H1 (cell line): Measurements from ENCODE around the gene CACNA1B.

ENCODE experiments used
- EP300 ChIP-seq, 2 experiments: IDR thresholded peaks; 1 replicate in 1 of 2; 2 replicates in 1 of 2; pipeline ENCODE4 v1.6.1; 2011 to 2012; ENCODE audit warnings: low read depth in 2 of 2, low read length in 2 of 2, mild to moderate bottlenecking in 2 of 2, borderline replicate concordance in 1 of 2, inconsistent platforms in 1 of 2, moderate library complexity in 1 of 2
- EZH2 ChIP-seq: fragments of 200-600 bp; sonication (generic); IDR thresholded peaks from 2 replicates; pipeline ENCODE4 v1.7.1; 2012; ENCODE audit warnings: low read depth, mild to moderate bottlenecking, moderate library complexity, low read length, inconsistent platforms; ENCODE audit not compliant: severe bottlenecking
- FOSL1 ChIP-seq: IDR thresholded peaks from 2 replicates; pipeline ENCODE4 v1.6.1; 2011; ENCODE audit warnings: mild to moderate bottlenecking, low read depth, low read length, moderate library complexity; ENCODE audit not compliant: insufficient read depth
- HDAC2 ChIP-seq, 2 experiments: fragments of 300-600 bp in 1 of 2; sonication (generic) in 1 of 2; IDR thresholded peaks; 2 replicates each; pipeline ENCODE4 v1.6.1; 2011 to 2012; ENCODE audit warnings: low read depth in 2 of 2, low read length in 2 of 2, mild to moderate bottlenecking in 2 of 2, moderate library complexity in 2 of 2, borderline replicate concordance in 1 of 2, inconsistent platforms in 1 of 2
- MAFK ChIP-seq: IDR thresholded peaks from 2 replicates; pipeline ENCODE4 v1.6.1; 2012; ENCODE audit warnings: low read depth, mild to moderate bottlenecking, improper control_type of control experiment, low read length
- NANOG ChIP-seq: IDR thresholded peaks from 2 replicates; pipeline ENCODE4 v1.6.1; 2011; ENCODE audit warnings: low read length, low read depth, mild to moderate bottlenecking, inconsistent platforms; ENCODE audit not compliant: insufficient read depth, poor library complexity, severe bottlenecking
- POLR2A ChIP-seq, 2 experiments: IDR thresholded peaks; 1 replicate in 1 of 2; 2 replicates in 1 of 2; pipeline ENCODE4 v1.6.1; 2011; ENCODE audit warnings: low read depth in 2 of 2, low read length in 2 of 2, mild to moderate bottlenecking in 2 of 2; ENCODE audit errors: control extremely low read depth in 1 of 2
- POLR2AphosphoS5 ChIP-seq: IDR thresholded peaks from 2 replicates; pipeline ENCODE4 v1.6.1; 2011; ENCODE audit warnings: low read depth, low read length
- RAD21 ChIP-seq, 2 experiments: IDR thresholded peaks in 1 of 2; conservative IDR thresholded peaks in 1 of 2; 2 replicates each; pipeline ENCODE4 v1.6.1; 2011; ENCODE audit warnings: low read depth in 2 of 2, low read length in 2 of 2, improper control_type of control experiment in 1 of 2, inconsistent platforms in 1 of 2, mild to moderate bottlenecking in 1 of 2, moderate library complexity in 1 of 2
- TEAD4 ChIP-seq: IDR thresholded peaks from 2 replicates; pipeline ENCODE4 v1.6.1; 2012; ENCODE audit warnings: low read depth, low read length, inconsistent platforms, mixed read lengths
- TF ChIP-seq, protein P1 (sequence below), 3 experiments: IDR thresholded peaks; 1 replicate in 2 of 3; 2 replicates in 1 of 3; pipeline versions ENCODE4 v1.5.1 to v1.6.1; 2011; ENCODE audit warnings: low read length in 3 of 3, mild to moderate bottlenecking in 3 of 3, inconsistent platforms in 2 of 3, low read depth in 1 of 3, moderate library complexity in 1 of 3; ENCODE audit not compliant: insufficient read depth in 1 of 3; ENCODE audit errors: control extremely low read depth in 1 of 3
- TF ChIP-seq, protein P2 (sequence below): fragments of 300-600 bp; sonication (generic); IDR thresholded peaks from 2 replicates; pipeline ENCODE4 v1.7.1; 2012; ENCODE audit warnings: low read length, moderate library complexity, mild to moderate bottlenecking, inconsistent platforms; ENCODE audit not compliant: insufficient replicate concordance
- TF ChIP-seq, protein P3 (sequence below): IDR thresholded peaks from 2 replicates; pipeline ENCODE4 v1.6.1; 2011; ENCODE audit warnings: low read depth, mild to moderate bottlenecking, low read length; ENCODE audit not compliant: insufficient read depth

DNA sequence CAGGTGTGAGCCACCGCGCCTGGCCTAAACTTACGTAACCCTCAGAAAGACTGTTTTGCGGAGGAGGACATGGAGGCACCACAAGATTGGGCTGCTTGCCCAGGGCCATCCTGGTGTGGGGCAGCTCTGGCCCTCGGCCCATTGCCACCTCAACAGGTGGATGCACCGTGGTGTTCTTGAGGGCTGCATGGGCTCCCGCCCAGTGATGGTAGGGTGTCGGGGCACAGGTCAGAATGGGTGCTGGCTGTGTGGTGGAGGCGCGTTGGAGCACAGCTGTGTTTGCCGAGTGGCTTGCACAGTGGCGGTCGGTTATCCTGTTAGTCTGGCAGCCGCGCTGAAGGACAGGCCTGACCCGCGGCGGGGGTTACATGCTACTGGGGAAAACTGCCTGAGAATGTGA, 196.9 kb downstream of the CACNA1B start:
- TF ChIP-seq, protein P1, sequence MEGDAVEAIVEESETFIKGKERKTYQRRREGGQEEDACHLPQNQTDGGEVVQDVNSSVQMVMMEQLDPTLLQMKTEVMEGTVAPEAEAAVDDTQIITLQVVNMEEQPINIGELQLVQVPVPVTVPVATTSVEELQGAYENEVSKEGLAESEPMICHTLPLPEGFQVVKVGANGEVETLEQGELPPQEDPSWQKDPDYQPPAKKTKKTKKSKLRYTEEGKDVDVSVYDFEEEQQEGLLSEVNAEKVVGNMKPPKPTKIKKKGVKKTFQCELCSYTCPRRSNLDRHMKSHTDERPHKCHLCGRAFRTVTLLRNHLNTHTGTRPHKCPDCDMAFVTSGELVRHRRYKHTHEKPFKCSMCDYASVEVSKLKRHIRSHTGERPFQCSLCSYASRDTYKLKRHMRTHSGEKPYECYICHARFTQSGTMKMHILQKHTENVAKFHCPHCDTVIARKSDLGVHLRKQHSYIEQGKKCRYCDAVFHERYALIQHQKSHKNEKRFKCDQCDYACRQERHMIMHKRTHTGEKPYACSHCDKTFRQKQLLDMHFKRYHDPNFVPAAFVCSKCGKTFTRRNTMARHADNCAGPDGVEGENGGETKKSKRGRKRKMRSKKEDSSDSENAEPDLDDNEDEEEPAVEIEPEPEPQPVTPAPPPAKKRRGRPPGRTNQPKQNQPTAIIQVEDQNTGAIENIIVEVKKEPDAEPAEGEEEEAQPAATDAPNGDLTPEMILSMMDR (IDR thresholded peaks at IDR 0.05; ENCODE audit: control extremely low read depth in 1 of 3, insufficient read depth in 1 of 3, low read depth in 1 of 3, low read length in 3 of 3), result no peak
- TF ChIP-seq, protein P2, sequence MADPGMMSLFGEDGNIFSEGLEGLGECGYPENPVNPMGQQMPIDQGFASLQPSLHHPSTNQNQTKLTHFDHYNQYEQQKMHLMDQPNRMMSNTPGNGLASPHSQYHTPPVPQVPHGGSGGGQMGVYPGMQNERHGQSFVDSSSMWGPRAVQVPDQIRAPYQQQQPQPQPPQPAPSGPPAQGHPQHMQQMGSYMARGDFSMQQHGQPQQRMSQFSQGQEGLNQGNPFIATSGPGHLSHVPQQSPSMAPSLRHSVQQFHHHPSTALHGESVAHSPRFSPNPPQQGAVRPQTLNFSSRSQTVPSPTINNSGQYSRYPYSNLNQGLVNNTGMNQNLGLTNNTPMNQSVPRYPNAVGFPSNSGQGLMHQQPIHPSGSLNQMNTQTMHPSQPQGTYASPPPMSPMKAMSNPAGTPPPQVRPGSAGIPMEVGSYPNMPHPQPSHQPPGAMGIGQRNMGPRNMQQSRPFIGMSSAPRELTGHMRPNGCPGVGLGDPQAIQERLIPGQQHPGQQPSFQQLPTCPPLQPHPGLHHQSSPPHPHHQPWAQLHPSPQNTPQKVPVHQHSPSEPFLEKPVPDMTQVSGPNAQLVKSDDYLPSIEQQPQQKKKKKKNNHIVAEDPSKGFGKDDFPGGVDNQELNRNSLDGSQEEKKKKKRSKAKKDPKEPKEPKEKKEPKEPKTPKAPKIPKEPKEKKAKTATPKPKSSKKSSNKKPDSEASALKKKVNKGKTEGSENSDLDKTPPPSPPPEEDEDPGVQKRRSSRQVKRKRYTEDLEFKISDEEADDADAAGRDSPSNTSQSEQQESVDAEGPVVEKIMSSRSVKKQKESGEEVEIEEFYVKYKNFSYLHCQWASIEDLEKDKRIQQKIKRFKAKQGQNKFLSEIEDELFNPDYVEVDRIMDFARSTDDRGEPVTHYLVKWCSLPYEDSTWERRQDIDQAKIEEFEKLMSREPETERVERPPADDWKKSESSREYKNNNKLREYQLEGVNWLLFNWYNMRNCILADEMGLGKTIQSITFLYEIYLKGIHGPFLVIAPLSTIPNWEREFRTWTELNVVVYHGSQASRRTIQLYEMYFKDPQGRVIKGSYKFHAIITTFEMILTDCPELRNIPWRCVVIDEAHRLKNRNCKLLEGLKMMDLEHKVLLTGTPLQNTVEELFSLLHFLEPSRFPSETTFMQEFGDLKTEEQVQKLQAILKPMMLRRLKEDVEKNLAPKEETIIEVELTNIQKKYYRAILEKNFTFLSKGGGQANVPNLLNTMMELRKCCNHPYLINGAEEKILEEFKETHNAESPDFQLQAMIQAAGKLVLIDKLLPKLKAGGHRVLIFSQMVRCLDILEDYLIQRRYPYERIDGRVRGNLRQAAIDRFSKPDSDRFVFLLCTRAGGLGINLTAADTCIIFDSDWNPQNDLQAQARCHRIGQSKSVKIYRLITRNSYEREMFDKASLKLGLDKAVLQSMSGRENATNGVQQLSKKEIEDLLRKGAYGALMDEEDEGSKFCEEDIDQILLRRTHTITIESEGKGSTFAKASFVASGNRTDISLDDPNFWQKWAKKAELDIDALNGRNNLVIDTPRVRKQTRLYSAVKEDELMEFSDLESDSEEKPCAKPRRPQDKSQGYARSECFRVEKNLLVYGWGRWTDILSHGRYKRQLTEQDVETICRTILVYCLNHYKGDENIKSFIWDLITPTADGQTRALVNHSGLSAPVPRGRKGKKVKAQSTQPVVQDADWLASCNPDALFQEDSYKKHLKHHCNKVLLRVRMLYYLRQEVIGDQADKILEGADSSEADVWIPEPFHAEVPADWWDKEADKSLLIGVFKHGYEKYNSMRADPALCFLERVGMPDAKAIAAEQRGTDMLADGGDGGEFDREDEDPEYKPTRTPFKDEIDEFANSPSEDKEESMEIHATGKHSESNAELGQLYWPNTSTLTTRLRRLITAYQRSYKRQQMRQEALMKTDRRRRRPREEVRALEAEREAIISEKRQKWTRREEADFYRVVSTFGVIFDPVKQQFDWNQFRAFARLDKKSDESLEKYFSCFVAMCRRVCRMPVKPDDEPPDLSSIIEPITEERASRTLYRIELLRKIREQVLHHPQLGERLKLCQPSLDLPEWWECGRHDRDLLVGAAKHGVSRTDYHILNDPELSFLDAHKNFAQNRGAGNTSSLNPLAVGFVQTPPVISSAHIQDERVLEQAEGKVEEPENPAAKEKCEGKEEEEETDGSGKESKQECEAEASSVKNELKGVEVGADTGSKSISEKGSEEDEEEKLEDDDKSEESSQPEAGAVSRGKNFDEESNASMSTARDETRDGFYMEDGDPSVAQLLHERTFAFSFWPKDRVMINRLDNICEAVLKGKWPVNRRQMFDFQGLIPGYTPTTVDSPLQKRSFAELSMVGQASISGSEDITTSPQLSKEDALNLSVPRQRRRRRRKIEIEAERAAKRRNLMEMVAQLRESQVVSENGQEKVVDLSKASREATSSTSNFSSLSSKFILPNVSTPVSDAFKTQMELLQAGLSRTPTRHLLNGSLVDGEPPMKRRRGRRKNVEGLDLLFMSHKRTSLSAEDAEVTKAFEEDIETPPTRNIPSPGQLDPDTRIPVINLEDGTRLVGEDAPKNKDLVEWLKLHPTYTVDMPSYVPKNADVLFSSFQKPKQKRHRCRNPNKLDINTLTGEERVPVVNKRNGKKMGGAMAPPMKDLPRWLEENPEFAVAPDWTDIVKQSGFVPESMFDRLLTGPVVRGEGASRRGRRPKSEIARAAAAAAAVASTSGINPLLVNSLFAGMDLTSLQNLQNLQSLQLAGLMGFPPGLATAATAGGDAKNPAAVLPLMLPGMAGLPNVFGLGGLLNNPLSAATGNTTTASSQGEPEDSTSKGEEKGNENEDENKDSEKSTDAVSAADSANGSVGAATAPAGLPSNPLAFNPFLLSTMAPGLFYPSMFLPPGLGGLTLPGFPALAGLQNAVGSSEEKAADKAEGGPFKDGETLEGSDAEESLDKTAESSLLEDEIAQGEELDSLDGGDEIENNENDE, result no peak
- TF ChIP-seq RAD21 (IDR thresholded peaks at IDR 0.05 in 1 of 2, conservative IDR thresholded peaks at IDR 0.05 in 1 of 2; ENCODE audit: low read depth in 2 of 2, low read length in 2 of 2) (no peak), NANOG (no peak), POLR2A (IDR thresholded peaks at IDR 0.05; ENCODE audit: control extremely low read depth in 1 of 2, low read depth in 2 of 2, low read length in 2 of 2) (no peak), EZH2 (no peak), EP300 (IDR thresholded peaks at IDR 0.05; ENCODE audit: borderline replicate concordance in 1 of 2, low read depth in 2 of 2, low read length in 2 of 2) (no peak), MAFK (no peak), TEAD4 (no peak), FOSL1 (no peak), POLR2AphosphoS5 (no peak), HDAC2 (IDR thresholded peaks at IDR 0.05; ENCODE audit: borderline replicate concordance in 1 of 2, low read depth in 2 of 2, low read length in 2 of 2) (no peak)
- TF ChIP-seq, protein P3, sequence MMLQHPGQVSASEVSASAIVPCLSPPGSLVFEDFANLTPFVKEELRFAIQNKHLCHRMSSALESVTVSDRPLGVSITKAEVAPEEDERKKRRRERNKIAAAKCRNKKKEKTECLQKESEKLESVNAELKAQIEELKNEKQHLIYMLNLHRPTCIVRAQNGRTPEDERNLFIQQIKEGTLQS, result no peak
